K562 (cell line): Measurements from ENCODE around the gene WFIKKN1. TPM values are rescaled to one million over a fixed set of nuclear protein-coding genes. Genes with fewer than 3 reads are reported as not detected.
A peak's percentile ranks its signal among the peaks of the same experiment; 100 is the strongest.

Experiments
- CHAMP1 ChIP-seq: fragments of 450-650 bp; IDR thresholded peaks from 2 replicates; pipeline ENCODE4 v1.6.1; 2016; ENCODE audit warnings: mild to moderate bottlenecking
- E2F3 ChIP-seq: fragments of 250-450 bp; sonication (Bioruptor Pico); IDR thresholded peaks from 2 replicates; pipeline ENCODE4 v1.4.0; 2020; ENCODE audit warnings: mild to moderate bottlenecking
- IRF2 ChIP-seq: sonication (generic); formaldehyde crosslinking; IDR thresholded peaks from 2 replicates; pipeline ENCODE4 v1.8.1; 2022; ENCODE audit warnings: mild to moderate bottlenecking, missing genetic modification reagents
- MEF2D ChIP-seq: conservative IDR thresholded peaks from 2 replicates; pipeline ENCODE4 v1.6.1; 2016; ENCODE audit warnings: low read depth, missing genetic modification characterization, missing compliant biosample characterization
- MYBL2 ChIP-seq, 2 experiments: fragments of 450-650 bp in 1 of 2; sonication (generic) in 1 of 2; formaldehyde crosslinking in 1 of 2; IDR thresholded peaks; 2 replicates each; pipeline versions ENCODE4 v1.6.1 to v1.8.1; 2017 to 2022; ENCODE audit warnings: borderline replicate concordance in 1 of 2, inconsistent platforms in 1 of 2, low read depth in 1 of 2, mild to moderate bottlenecking in 1 of 2, missing genetic modification reagents in 1 of 2, moderate library complexity in 1 of 2
- SNRNP70 ChIP-seq: fragments of 200-400 bp; formaldehyde crosslinking; optimal IDR thresholded peaks from 2 replicates; pipeline ENCODE3; 2017; ENCODE audit warnings: low read depth, low read length
- THAP12 ChIP-seq: fragments of 250-450 bp; sonication (Bioruptor Pico); IDR thresholded peaks from 2 replicates; pipeline ENCODE4 v1.9.0; 2021; ENCODE audit warnings: mild to moderate bottlenecking, inconsistent platforms
- polyA plus RNA-seq, 8 experiments: library from polyadenylated mRNA; depleted of rRNA in 4 of 8; stranded (reverse) in 5 of 8; unstranded in 3 of 8; fragments of >200 nt; fragmentation: Nextera tagmentation in 2 of 8; fragmentation: Illumina TruSeq in 1 of 8; extraction: Ambion mirVana in 2 of 8; extraction: Trizol in 1 of 8; gene quantifications; 2 replicates each; pipeline versions ENCODE4 v1.2.1 to v1.2.3, GENCODE V29; 2011 to 2014; ENCODE audit warnings: inconsistent platforms in 1 of 8, missing spikeins in 1 of 8
- total RNA-seq, 7 experiments: library from RNA; depleted of rRNA in 6 of 7; stranded (reverse); fragments of >200 nt in 6 of 7; fragmentation: Illumina TruSeq in 2 of 7; extraction: Trizol in 2 of 7; gene quantifications; 2 replicates each; pipeline versions ENCODE4 v1.2.1 to v1.2.3, GENCODE V29; 2011 to 2021; ENCODE audit warnings: low replicate concordance in 1 of 7

Gene WFIKKN1
- total and polyA plus RNA-seq, 9 of the 15 experiments (the other 6 are each of a cell fraction or from before 2014, with no cell fraction given) = 0.14 to 1.1 (median 0.50) TPM; not detected in 4

- TF ChIP-seq MYBL2 (IDR thresholded peaks at IDR 0.05; ENCODE audit: low read depth) (no peak), MYBL2 (CRISPR knock-in tag; IDR thresholded peaks at IDR 0.05; ENCODE audit: borderline replicate concordance) (peak; percentile 44; the same call in 1 of the 2 replicates), THAP12 (0 out of 2 replicates have a peak, but pooled peaks have one; percentile 9), SNRNP70 (no peak), CHAMP1 (no peak), IRF2 (CRISPR knock-in tag) (peak; percentile 86), E2F3 (CRISPR knock-in tag) (no peak), MEF2D (tag) (no peak)
- TF ChIP-seq, all 486 proteins: peak for 8
Measured at GRCh38 chr16:667113-667779, 36.5 kb downstream of the WFIKKN1 start (continued).
